SK-N-SH (cell line): ENCODE measurements around the gene IFIT5. TPM values are rescaled to one million over a fixed set of nuclear protein-coding genes. Genes with fewer than 3 reads are reported as not detected.

Source experiments
- CTCF ChIA-PET: fragments of 300-600, 350-600 bp; formaldehyde crosslinking; extraction: SDS; loops from one replicate; lab custom pipeline; 2021; lab: Yijun Ruan, JAX
- POLR2A ChIA-PET: fragments of 350-600 bp; sonication (Branson Sonifier 250); formaldehyde crosslinking; extraction: SDS; loops from one replicate; lab custom pipeline; 2020; ENCODE audit warnings: antibody characterized with exemption, inconsistent platforms; lab: Yijun Ruan, JAX
- DNase-seq: peaks from one replicate; pipeline ENCODE4 v3.0.0; 2012
- H2AFZ ChIP-seq: fragments of 200-600 bp; sonication (generic); 2 replicates; pipeline ENCODE4 v1.8.1; 2016; ENCODE audit warnings: antibody characterized with exemption, mild to moderate bottlenecking, low read depth
- H3F3A ChIP-seq: fragments of 200-600 bp; sonication (generic); replicated peaks from 2 replicates; pipeline ENCODE3; 2016; ENCODE audit warnings: antibody characterized with exemption, mild to moderate bottlenecking; ENCODE audit not compliant: insufficient read depth
- H3K27ac ChIP-seq, 2 experiments: fragments of 200-500 bp in 1 of 2; fragments of 200-600 bp in 1 of 2; sonication (Bioruptor generic) in 1 of 2; sonication (generic), shearing (Covaris generic) in 1 of 2; 2 replicates each; pipeline versions ENCODE4 v1.5.1 to v1.6.1; 2014 to 2016; ENCODE audit warnings: low read depth in 2 of 2, inconsistent platforms in 1 of 2, low read length in 1 of 2, mild to moderate bottlenecking in 1 of 2, mixed read lengths in 1 of 2
- H3K27me3 ChIP-seq: fragments of 200-600 bp; sonication (generic), shearing (Covaris generic); 2 replicates; pipeline ENCODE4 v1.6.1; 2016; ENCODE audit warnings: mixed run types; ENCODE audit not compliant: insufficient read depth
- H3K36me3 ChIP-seq, 2 experiments: fragments of 200-500 bp in 1 of 2; fragments of 200-600 bp in 1 of 2; sonication (Bioruptor generic) in 1 of 2; sonication (generic) in 1 of 2; replicated peaks in 1 of 2; 2 replicates each; pipeline versions ENCODE3 to v1.5.1; 2014 to 2016; ENCODE audit warnings: low read length in 1 of 2, mild to moderate bottlenecking in 1 of 2; ENCODE audit not compliant: insufficient read depth in 2 of 2, control insufficient read depth in 1 of 2
- H3K4me1 ChIP-seq, 2 experiments: fragments of 200-500 bp in 1 of 2; fragments of 200-600 bp in 1 of 2; sonication (Bioruptor generic) in 1 of 2; sonication (generic), shearing (Covaris generic) in 1 of 2; 2 replicates each; pipeline versions ENCODE4 v1.5.1 to v1.6.1; 2014 to 2016; ENCODE audit warnings: low read depth in 1 of 2, low read length in 1 of 2, mixed run types in 1 of 2; ENCODE audit not compliant: insufficient read depth in 2 of 2, control insufficient read depth in 1 of 2
- H3K4me2 ChIP-seq: fragments of 200-600 bp; sonication (generic), shearing (Covaris generic); 2 replicates; pipeline ENCODE4 v1.6.1; 2017; ENCODE audit warnings: mixed run types
- H3K4me3 ChIP-seq, 2 experiments: fragments of 200-500 bp in 1 of 2; fragments of 200-600 bp in 1 of 2; sonication (Bioruptor generic) in 1 of 2; sonication (generic), shearing (Covaris generic) in 1 of 2; 2 replicates each; pipeline versions ENCODE4 v1.5.1 to v1.8.1; 2014 to 2016; ENCODE audit warnings: low read depth in 2 of 2, inconsistent platforms in 1 of 2, low read length in 1 of 2, mild to moderate bottlenecking in 1 of 2, mixed read lengths in 1 of 2, moderate library complexity in 1 of 2
- H3K79me2 ChIP-seq: fragments of 200-600 bp; sonication (generic); 2 replicates; pipeline ENCODE4 v1.8.1; 2017; ENCODE audit warnings: mild to moderate bottlenecking; ENCODE audit not compliant: insufficient read depth
- H3K9ac ChIP-seq: fragments of 200-600 bp; sonication (generic); 2 replicates; pipeline ENCODE4 v1.6.1; 2017; ENCODE audit warnings: mixed run types
- H3K9me2 ChIP-seq: fragments of 200-600 bp; sonication (generic); 2 replicates; pipeline ENCODE4 v1.6.1; 2017; ENCODE audit warnings: mixed run types
- H3K9me3 ChIP-seq: fragments of 200-600 bp; sonication (generic); 2 replicates; pipeline ENCODE4 v1.6.1; 2017; ENCODE audit warnings: mixed run types, mild to moderate bottlenecking, moderate library complexity
- H4K20me1 ChIP-seq: fragments of 200-600 bp; sonication (generic); 2 replicates; pipeline ENCODE4 v1.6.1; 2017; ENCODE audit warnings: mild to moderate bottlenecking, mixed run types; ENCODE audit not compliant: insufficient read depth
- CHD2 ChIP-seq: fragments of 150-350 bp; IDR thresholded peaks from 2 replicates; pipeline ENCODE4 v1.6.1; 2018; ENCODE audit warnings: low read length; ENCODE audit not compliant: partially characterized antibody
- EP300 ChIP-seq, 2 experiments: IDR thresholded peaks; 2 replicates each; pipeline versions ENCODE4 v1.4.0 to v1.6.1; 2012; ENCODE audit warnings: borderline replicate concordance in 1 of 2, low read depth in 1 of 2, low read length in 1 of 2
- EZH2phosphoT487 ChIP-seq: fragments of 200-600 bp; sonication (generic); IDR thresholded peaks from 2 replicates; pipeline ENCODE4 v1.6.1; 2017; ENCODE audit warnings: low read depth, mixed run types, mild to moderate bottlenecking, antibody characterized with exemption, moderate library complexity, borderline replicate concordance
- FOSL2 ChIP-seq: IDR thresholded peaks from 2 replicates; pipeline ENCODE4 v1.4.0; 2012; ENCODE audit warnings: low read depth, mild to moderate bottlenecking, moderate library complexity, borderline replicate concordance
- FOXJ3 ChIP-seq: sonication (generic); formaldehyde crosslinking; IDR thresholded peaks from 2 replicates; pipeline ENCODE4 v1.5.1; 2020; ENCODE audit warnings: mild to moderate bottlenecking, missing genetic modification reagents
- FOXM1 ChIP-seq: IDR thresholded peaks from 2 replicates; pipeline ENCODE4 v1.4.0; 2012; ENCODE audit warnings: low read depth, mild to moderate bottlenecking
- JUND ChIP-seq: IDR thresholded peaks from 2 replicates; pipeline ENCODE4 v1.4.0; 2012
- MEF2A ChIP-seq: IDR thresholded peaks from 2 replicates; pipeline ENCODE4 v1.4.0; 2012; ENCODE audit warnings: low read depth, borderline replicate concordance
- MXI1 ChIP-seq: IDR thresholded peaks from 2 replicates; pipeline ENCODE4 v1.6.1; 2012; ENCODE audit warnings: mild to moderate bottlenecking, low read depth, low read length, improper control_type of control experiment
- NFIC ChIP-seq: IDR thresholded peaks from 2 replicates; pipeline ENCODE4 v1.4.0; 2012; ENCODE audit warnings: borderline replicate concordance
- PBX3 ChIP-seq: IDR thresholded peaks from 2 replicates; pipeline ENCODE4; 2012
- REST ChIP-seq: IDR thresholded peaks from 2 replicates; pipeline ENCODE4 v1.6.1; 2012; ENCODE audit warnings: mild to moderate bottlenecking, low read depth, low read length, moderate library complexity
- SIN3A ChIP-seq: IDR thresholded peaks from 2 replicates; pipeline ENCODE4 v1.6.1; 2012; ENCODE audit warnings: low read depth, mild to moderate bottlenecking, low read length, moderate library complexity, borderline replicate concordance
- TAF1 ChIP-seq: IDR thresholded peaks from 2 replicates; pipeline ENCODE4 v1.6.1; 2012; ENCODE audit warnings: low read depth, mild to moderate bottlenecking, low read length, moderate library complexity, borderline replicate concordance
- USF1 ChIP-seq: IDR thresholded peaks from 2 replicates; pipeline ENCODE4 v1.4.0; 2012; ENCODE audit warnings: low read depth, borderline replicate concordance
- ZBTB33 ChIP-seq: IDR thresholded peaks from 2 replicates; pipeline ENCODE4 v1.4.0; 2012; ENCODE audit warnings: low read depth, borderline replicate concordance
- WGBS: methylation state at CpG from one replicate; pipeline ENCODE4 v1.1.6; 2017; ENCODE audit warnings: low lambda C conversion rate; 5-methylcytosine and 5-hydroxymethylcytosine counted together
- polyA plus RNA-seq, 3 experiments: library from polyadenylated mRNA; depleted of rRNA; stranded (reverse); fragments of >200 nt; gene quantifications; 2 replicates each; pipeline ENCODE4 v1.2.3, GENCODE V29; 2012

Gene IFIT5
- polyA plus RNA-seq, 1 of the 3 experiments (the other 2 are of a cell fraction) = 2.7 TPM

GRCh38 chr10:89450901-89451300, 36.5 kb downstream of the IFIT5 start:
- DNase-seq = no peak
- Histone ChIP-seq H3K4me1 (no peaks in the 10 kb centered on the region), H3K36me3 (no peaks in the 10 kb centered on the region), H3K4me3 (no peak overlapping the region), H3K9me2 (no peaks in the 10 kb centered on the region), H3F3A (peaks cover 3% of the 10 kb centered on the region), H4K20me1 (no peaks in the 10 kb centered on the region), H3K9me3 (no peaks in the 10 kb centered on the region), H3K4me2 (no peak overlapping the region)
- WGBS = 87% methylated on average over 2 of the region's 2 CpGs
- POLR2A ChIA-PET = no interaction called here
- TF ChIP-seq CHD2 (no peak), FOXJ3 (CRISPR knock-in tag) (no peak), NFIC (no peak), EP300 (IDR thresholded peaks at IDR 0.05; ENCODE audit: borderline replicate concordance in 1 of 2, low read depth in 1 of 2, low read length in 1 of 2) (no peak), TAF1 (no peak), MXI1 (no peak), ZBTB33 (no peak), EZH2phosphoT487 (no peak), REST (no peak), FOXM1 (no peak), SIN3A (no peak), JUND (no peak), PBX3 (no peak), USF1 (no peak), FOSL2 (no peak), MEF2A (no peak)
- TF ChIP-seq, all 33 proteins: peak for 0
- CTCF ChIA-PET = interaction anchor here (2.4 kb wide), 1 partner anchor 16 kb away, joined by 6 read pairs; no protein-coding TSS in a partner anchor
- no peak overlapping the region for H3K27ac ChIP-seq
- no peak overlapping the region for H2AFZ ChIP-seq
- no peak overlapping the region for H3K9ac ChIP-seq
- H3K27me3 ChIP-seq = no peaks in the 10 kb centered on the region
- H3K79me2 ChIP-seq = no peaks in the 10 kb centered on the region
